Measurements from ENCODE around the gene VARS2. TPM values are rescaled to one million over a fixed set of nuclear protein-coding genes. Genes with fewer than 3 reads are reported as not detected.
A peak's percentile ranks its signal among the peaks of the same experiment; 100 is the strongest.
"Not testable (repeated sequence)": the region's sequence is repeated elsewhere in the genome, so short reads cannot be mapped to it uniquely, and the experiment has no call there.

VARS2 gene
- total and polyA plus RNA-seq, 3 experiments from 2014 or later, result 16.2 to 86.0 (median 82.4) TPM

- H3K4me3 Mint-ChIP-seq, result no peak overlapping the region
- Histone ChIP-seq H3K9me3 (ENCODE audit: low read length) (no peaks in the 10 kb centered on the region), H3K4me1 (ENCODE audit: insufficient read depth, low read length) (peaks cover under 1% of the 10 kb centered on the region), H3K27ac (ENCODE audit: low read depth, low read length) (no peak overlapping the region), H3K36me3 (ENCODE audit: insufficient read depth, low read length) (no peaks in the 10 kb centered on the region), H3K4me3 (ENCODE audit: low read length) (no peak overlapping the region), H3K27me3 (ENCODE audit: insufficient read depth, low read length, poor library complexity, severe bottlenecking) (no peaks in the 10 kb centered on the region)
- POLR2A ChIA-PET, result interaction anchor here (0.7 kb wide), 1 partner anchor 9 kb away, joined by 3 read pairs; no protein-coding TSS in a partner anchor
- H3K9me3 Mint-ChIP-seq, result no peaks in the 10 kb centered on the region
- peaks cover 0 to 18% (median 0%) of the 10 kb centered on the region in 3 donors for H3K36me3 Mint-ChIP-seq
- CTCF ChIA-PET, result no interaction called here
- H3K27ac Mint-ChIP-seq, result no peak overlapping the region
- no peaks in the 10 kb centered on the region for H3K27me3 Mint-ChIP-seq
- DNase-seq, result no peak
- H3K4me1 Mint-ChIP-seq, result peaks cover 9 to 11% (median 10%) of the 10 kb centered on the region in 3 donors
These were observed 10.8 kb upstream of the VARS2 start for GRCh38 chr6:30903236-30903635.

DNA sequence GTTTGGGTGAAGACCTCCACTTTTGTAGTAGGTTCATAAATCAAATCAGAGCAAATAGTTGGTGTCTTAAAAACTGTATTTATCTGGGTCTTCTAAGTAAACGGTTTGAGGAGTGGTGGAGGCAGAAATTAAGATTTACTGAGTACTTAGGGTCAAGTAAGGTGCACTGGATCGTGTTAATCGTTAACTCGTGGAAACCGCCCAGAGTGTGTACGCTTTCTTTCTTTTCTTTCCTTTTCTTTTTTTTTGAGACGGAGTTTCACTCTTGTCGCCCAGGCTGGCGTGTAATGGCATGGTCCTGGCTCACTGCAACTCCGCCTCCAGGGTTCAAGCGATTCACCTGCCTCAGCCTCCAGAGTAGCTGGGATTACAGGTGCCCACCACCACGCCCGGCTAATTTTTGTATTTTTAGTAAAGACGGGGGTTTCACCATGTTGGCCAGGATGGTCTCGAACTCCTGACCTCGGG is 6.7 kb upstream of the VARS2 start:
- H3K4me3 Mint-ChIP-seq, result peak overlapping the region; percentile 97 to 100 (median 99)
- not testable (repeated sequence) for H3K9me3 Mint-ChIP-seq; H3K27me3 ChIP-seq (ENCODE audit: insufficient read depth, low read length, poor library complexity, severe bottlenecking); H3K36me3 ChIP-seq (ENCODE audit: insufficient read depth, low read length); H3K27me3 Mint-ChIP-seq; DNase-seq; H3K9me3 ChIP-seq (ENCODE audit: low read length); H3K27ac ChIP-seq (ENCODE audit: low read depth, low read length)
- Histone ChIP-seq H3K4me1 (ENCODE audit: insufficient read depth, low read length) (peaks cover 11% of the 10 kb centered on the region), H3K4me3 (ENCODE audit: low read length) (peak overlapping the region; percentile 99)
- ChIA-PET POLR2A (interaction anchor here (1.0 kb wide), 1 partner anchor 48 kb away, joined by 10 read pairs; no protein-coding TSS in a partner anchor), CTCF (interaction anchor here (0.7 to 1.6 kb wide), 6 partner anchors 16 to 180 kb away, joined by 3 to 5 read pairs (median 3); no protein-coding TSS in a partner anchor)
- peak overlapping the region in 2 of 8 donors; percentile 60 to 94 for H3K27ac Mint-ChIP-seq
- peaks cover 20 to 22% (median 22%) of the 10 kb centered on the region in 3 donors for H3K4me1 Mint-ChIP-seq
- H3K36me3 Mint-ChIP-seq, result peaks cover 4 to 31% (median 4%) of the 10 kb centered on the region in 3 donors

- Histone ChIP-seq H3K9me3 (ENCODE audit: low read length) (no peaks in the 10 kb centered on the region), H3K36me3 (ENCODE audit: insufficient read depth, low read length) (peaks cover 10% of the 10 kb centered on the region), H3K4me1 (ENCODE audit: insufficient read depth, low read length) (peaks cover 11% of the 10 kb centered on the region), H3K4me3 (ENCODE audit: low read length) (peak within 1 kb of the TSS; percentile 99), H3K27me3 (ENCODE audit: insufficient read depth, low read length, poor library complexity, severe bottlenecking) (no peaks in the 10 kb centered on the region), H3K27ac (ENCODE audit: low read depth, low read length) (peak within 1 kb of the TSS; percentile 66)
- no peaks in the 10 kb centered on the region for H3K27me3 Mint-ChIP-seq
- peak within 1 kb of the TSS; percentile 97 to 100 (median 99) for H3K4me3 Mint-ChIP-seq
- no peaks in the 10 kb centered on the region for H3K9me3 Mint-ChIP-seq
- peak within 1 kb of the TSS; percentile 40 to 95 (median 92) for H3K27ac Mint-ChIP-seq
- H3K4me1 Mint-ChIP-seq, result peaks cover 20 to 28% (median 22%) of the 10 kb centered on the region in 3 donors
- ChIA-PET CTCF (interaction anchor here (0.7 to 1.6 kb wide), 5 partner anchors 17 to 179 kb away, joined by 3 to 5 read pairs (median 3); no protein-coding TSS in a partner anchor), POLR2A (interaction anchor here (1.0 kb wide), 1 partner anchor 48 kb away, joined by 10 read pairs; no protein-coding TSS in a partner anchor)
- peaks cover 4 to 37% (median 4%) of the 10 kb centered on the region in 3 donors for H3K36me3 Mint-ChIP-seq
- peak; percentile 89 to 94 (median 90) for DNase-seq
These were observed 6.1 kb upstream of the VARS2 start, which contains the start of gene GTF2H4 for GRCh38 chr6:30907758-30908591. Gene GTF2H4 (plus strand): TSS chr6:30908207.

DNA sequence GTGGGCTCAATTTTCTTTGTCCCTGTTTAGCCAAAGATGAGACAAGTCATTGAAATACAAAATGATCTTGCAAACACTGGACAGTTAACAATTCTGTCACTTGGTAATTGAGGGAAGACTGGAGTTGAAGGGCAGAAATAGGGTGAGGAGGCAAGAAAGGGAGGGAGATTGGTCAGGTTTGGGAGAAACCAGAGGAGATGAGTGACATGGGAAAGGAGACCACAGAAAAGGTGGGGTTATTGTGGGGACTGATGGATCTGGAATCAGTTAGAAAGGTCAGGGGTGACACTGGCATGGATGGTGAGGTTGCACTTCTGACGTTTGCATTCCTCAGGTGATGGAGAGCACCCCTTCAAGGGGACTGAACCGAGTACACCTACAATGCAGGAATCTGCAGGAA is 5.3 kb upstream of the VARS2 start:
- Histone ChIP-seq H3K27me3 (ENCODE audit: insufficient read depth, low read length, poor library complexity, severe bottlenecking) (no peaks in the 10 kb centered on the region), H3K9me3 (ENCODE audit: low read length) (no peaks in the 10 kb centered on the region), H3K36me3 (ENCODE audit: insufficient read depth, low read length) (peaks cover 10% of the 10 kb centered on the region), H3K27ac (ENCODE audit: low read depth, low read length) (peak overlapping the region; percentile 66), H3K4me3 (ENCODE audit: low read length) (peak overlapping the region; percentile 99), H3K4me1 (ENCODE audit: insufficient read depth, low read length) (peaks cover 11% of the 10 kb centered on the region)
- Mint-ChIP-seq H3K4me1 (peaks cover 26 to 35% (median 27%) of the 10 kb centered on the region in 3 donors), H3K36me3 (peaks cover 4 to 42% (median 4%) of the 10 kb centered on the region in 3 donors), H3K9me3 (no peaks in the 10 kb centered on the region), H3K4me3 (peak overlapping the region; percentile 97 to 100 (median 99)), H3K27me3 (no peaks in the 10 kb centered on the region), H3K27ac (peak overlapping the region in 6 of 8 donors; percentile 40 to 94 (median 90))
- ChIA-PET CTCF (interaction anchor here (0.5 kb wide), 1 partner anchor 235 kb away, joined by 3 read pairs; no protein-coding TSS in a partner anchor), POLR2A (no interaction called here)
- no peak for DNase-seq

DNA sequence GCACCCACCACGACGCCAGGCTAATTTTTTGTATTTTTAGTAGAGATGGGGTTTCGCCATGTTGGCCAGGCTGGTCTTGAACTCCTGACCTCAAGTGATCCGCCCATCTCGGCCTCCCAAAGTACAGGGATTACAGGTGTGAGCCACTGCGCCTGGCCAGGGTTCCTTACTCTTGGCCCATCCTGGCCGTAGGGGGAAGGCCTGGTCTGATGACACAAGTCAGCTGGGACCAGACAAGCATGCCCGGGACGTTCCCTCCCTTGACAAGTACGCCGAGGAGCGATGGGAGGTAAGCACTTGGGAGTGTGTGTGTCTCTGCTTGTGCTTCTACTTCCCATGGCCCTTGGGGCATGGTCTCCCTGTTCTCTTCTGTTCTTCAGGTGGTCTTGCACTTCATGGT is 3.6 kb upstream of the VARS2 start:
- H3K36me3 ChIP-seq (ENCODE audit: insufficient read depth, low read length); H3K9me3 Mint-ChIP-seq; H3K27ac ChIP-seq (ENCODE audit: low read depth, low read length); H3K27me3 ChIP-seq (ENCODE audit: insufficient read depth, low read length, poor library complexity, severe bottlenecking); H3K27me3 Mint-ChIP-seq; DNase-seq; H3K4me3 ChIP-seq (ENCODE audit: low read length); H3K27ac Mint-ChIP-seq; POLR2A ChIA-PET; H3K9me3 ChIP-seq (ENCODE audit: low read length): not testable (repeated sequence)
- CTCF ChIA-PET, result interaction anchor here (1.4 kb wide), 1 partner anchor 8 kb away, joined by 3 read pairs; no protein-coding TSS in a partner anchor
- Mint-ChIP-seq H3K4me3 (peak overlapping the region in 2 of 7 donors; percentile 51 to 97), H3K36me3 (peaks cover 4 to 44% (median 4%) of the 10 kb centered on the region in 3 donors), H3K4me1 (peaks cover 35 to 51% (median 42%) of the 10 kb centered on the region in 3 donors)
- H3K4me1 ChIP-seq (ENCODE audit: insufficient read depth, low read length), result peaks cover 22% of the 10 kb centered on the region

DNA sequence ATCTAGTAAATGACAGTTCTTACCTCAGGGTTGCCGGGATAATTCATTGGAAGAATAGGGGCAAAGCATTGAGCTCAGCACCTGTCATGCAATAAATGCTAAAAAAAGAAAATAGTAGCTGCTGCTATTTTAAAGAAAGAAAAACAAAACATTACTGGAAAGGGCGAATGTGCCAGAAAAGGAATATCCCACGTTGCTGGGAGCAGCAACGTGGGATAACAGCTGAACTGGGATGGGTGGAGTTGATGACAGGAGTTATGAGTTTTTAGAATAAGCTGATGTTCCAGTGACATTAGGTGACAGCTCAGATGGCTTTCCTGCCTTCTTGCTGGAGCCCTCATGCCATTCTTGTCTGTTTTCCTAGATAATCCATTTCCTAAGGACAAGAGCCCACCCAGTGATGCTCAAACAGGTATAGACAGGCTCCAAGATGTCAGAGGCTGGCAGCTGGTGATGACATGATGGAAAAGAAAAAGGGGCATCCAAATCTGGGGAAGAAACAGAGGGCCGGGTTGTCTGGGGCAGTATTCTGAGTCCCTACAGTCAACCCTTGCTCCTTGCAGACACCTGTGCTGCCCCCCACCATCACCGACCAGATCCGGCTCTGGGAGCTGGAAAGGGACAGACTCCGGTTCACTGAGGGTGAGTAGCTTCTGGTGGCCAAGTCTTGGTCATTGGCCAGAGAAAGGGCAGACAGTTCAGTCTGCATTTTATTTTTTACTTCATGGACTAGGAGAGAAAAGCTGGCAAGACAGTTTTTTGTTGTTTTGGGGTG is 1.1 kb upstream of the VARS2 start:
- peaks cover 43 to 60% (median 54%) of the 10 kb centered on the region in 3 donors for H3K4me1 Mint-ChIP-seq
- peaks cover 4 to 65% (median 4%) of the 10 kb centered on the region in 3 donors for H3K36me3 Mint-ChIP-seq
- no peak for DNase-seq
- Histone ChIP-seq H3K4me1 (ENCODE audit: insufficient read depth, low read length) (peaks cover 22% of the 10 kb centered on the region), H3K36me3 (ENCODE audit: insufficient read depth, low read length) (peaks cover 22% of the 10 kb centered on the region), H3K4me3 (ENCODE audit: low read length) (peak overlapping the region; percentile 94), H3K27ac (ENCODE audit: low read depth, low read length) (no peak overlapping the region), H3K27me3 (ENCODE audit: insufficient read depth, low read length, poor library complexity, severe bottlenecking) (no peaks in the 10 kb centered on the region), H3K9me3 (ENCODE audit: low read length) (no peaks in the 10 kb centered on the region)
- H3K27ac Mint-ChIP-seq, result peak overlapping the region in 7 of 8 donors; percentile 43 to 90 (median 74)
- ChIA-PET CTCF (interaction anchor here (0.7 to 2.2 kb wide), 8 partner anchors 42 to 454 kb away, joined by 3 to 9 read pairs (median 4); no protein-coding TSS in a partner anchor), POLR2A (interaction anchor here (2.1 kb wide), 1 partner anchor 43 kb away, joined by 12 read pairs; no protein-coding TSS in a partner anchor)
- peak overlapping the region; percentile 82 to 97 (median 93) for H3K4me3 Mint-ChIP-seq
- no peaks in the 10 kb centered on the region for H3K9me3 Mint-ChIP-seq
- H3K27me3 Mint-ChIP-seq, result peaks cover 0 to 3% of the 10 kb centered on the region in 2 donors

- POLR2A ChIA-PET, result interaction anchor here (0.8 to 2.1 kb wide), 2 partner anchors 42 to 373 kb away, joined by 5 to 12 read pairs; no protein-coding TSS in a partner anchor
- no peaks in the 10 kb centered on the region for H3K9me3 ChIP-seq (ENCODE audit: low read length)
- no peak overlapping the region for H3K27ac ChIP-seq (ENCODE audit: low read depth, low read length)
These were observed 340 bp upstream of the VARS2 start for GRCh38 chr6:30913721-30914075.

More at GRCh38 chr6:30913721-30914075, 340 bp upstream of the VARS2 start:
- peaks cover 4 to 64% (median 4%) of the 10 kb centered on the region in 3 donors for H3K36me3 Mint-ChIP-seq
- peaks cover 0 to 3% of the 10 kb centered on the region in 2 donors for H3K27me3 Mint-ChIP-seq
- H3K4me3 Mint-ChIP-seq, result peak overlapping the region; percentile 82 to 97 (median 93)
- CTCF ChIA-PET, result interaction anchor here (0.7 to 2.2 kb wide), 9 partner anchors 9 to 453 kb away, joined by 3 to 9 read pairs (median 4); no protein-coding TSS in a partner anchor
- H3K9me3 Mint-ChIP-seq, result no peaks in the 10 kb centered on the region
- peaks cover 26% of the 10 kb centered on the region for H3K36me3 ChIP-seq (ENCODE audit: insufficient read depth, low read length)
- H3K4me1 ChIP-seq (ENCODE audit: insufficient read depth, low read length), result peaks cover 17% of the 10 kb centered on the region
- H3K4me3 ChIP-seq (ENCODE audit: low read length), result peak overlapping the region; percentile 94
- peak overlapping the region in 7 of 8 donors; percentile 68 to 90 (median 82) for H3K27ac Mint-ChIP-seq
- DNase-seq, result no peak
- peaks cover 36 to 52% (median 51%) of the 10 kb centered on the region in 3 donors for H3K4me1 Mint-ChIP-seq
- no peaks in the 10 kb centered on the region for H3K27me3 ChIP-seq (ENCODE audit: insufficient read depth, low read length, poor library complexity, severe bottlenecking)

All from CD8-positive, alpha-beta memory T cell (primary cell).